AML-193 (cell line): Measurements from ENCODE around the gene RAP1GAP2.
"Not testable (repeated sequence)": the region's sequence is repeated elsewhere in the genome, so short reads cannot be mapped to it uniquely, and the experiment has no call there.

Experiments used
- DNase-seq, 2 experiments: peaks; one replicate each; lab custom pipeline; 2025; lab: John Stamatoyannopoulos, UW

The RAP1GAP2 gene

DNA sequence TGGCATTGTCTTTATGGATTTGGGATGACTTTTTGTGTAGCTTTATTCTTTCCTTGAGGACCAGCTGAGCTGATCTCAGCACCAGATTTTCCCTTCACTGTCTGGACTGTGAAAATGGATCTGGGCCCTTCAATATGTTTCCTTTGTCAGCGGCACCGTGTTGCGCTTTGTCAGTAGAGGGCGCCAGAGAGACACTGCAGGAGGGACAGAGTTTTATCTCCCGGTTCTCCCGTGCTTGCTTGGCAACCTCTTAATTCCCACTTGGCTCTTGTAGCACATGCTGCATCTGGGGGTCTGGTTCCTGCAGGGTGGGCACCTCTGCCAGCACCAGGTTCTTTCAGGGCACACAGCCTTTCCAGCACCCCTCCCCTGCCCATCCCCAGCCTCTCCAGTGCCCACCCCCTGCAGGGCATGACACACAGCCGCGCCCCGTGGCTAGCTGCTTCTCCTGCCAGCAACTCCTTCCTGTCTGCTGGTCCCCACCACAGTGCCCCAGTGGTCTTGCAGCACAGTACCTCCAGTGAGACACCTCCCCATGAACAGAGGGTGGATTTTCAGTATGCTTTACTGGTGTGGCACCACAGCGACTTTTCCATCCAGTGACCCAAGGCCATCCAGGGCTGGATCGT lies 247.6 kb downstream of the RAP1GAP2 start:
- peak in 1 of 2 experiments; percentile 8 for DNase-seq

DNA sequence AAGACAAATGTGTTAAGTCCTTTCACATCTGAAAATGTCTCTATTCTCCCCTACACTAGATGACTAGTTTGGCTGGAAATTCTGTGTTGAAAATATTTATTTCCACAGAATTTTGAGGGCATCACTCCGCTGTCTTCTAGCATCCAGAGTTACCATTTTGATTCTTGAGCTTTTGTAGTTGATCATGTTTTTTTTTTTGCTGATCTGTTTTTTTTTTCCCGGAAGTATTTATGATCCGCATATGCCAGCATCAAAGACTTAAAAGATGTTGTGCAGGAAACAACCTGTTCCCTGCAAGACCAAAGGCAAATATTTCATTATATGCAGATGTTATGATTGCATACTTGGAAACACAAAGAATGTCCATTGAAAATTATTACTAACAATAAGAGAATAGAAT lies 250.5 kb downstream of the RAP1GAP2 start:
- DNase-seq: no peak

DNA sequence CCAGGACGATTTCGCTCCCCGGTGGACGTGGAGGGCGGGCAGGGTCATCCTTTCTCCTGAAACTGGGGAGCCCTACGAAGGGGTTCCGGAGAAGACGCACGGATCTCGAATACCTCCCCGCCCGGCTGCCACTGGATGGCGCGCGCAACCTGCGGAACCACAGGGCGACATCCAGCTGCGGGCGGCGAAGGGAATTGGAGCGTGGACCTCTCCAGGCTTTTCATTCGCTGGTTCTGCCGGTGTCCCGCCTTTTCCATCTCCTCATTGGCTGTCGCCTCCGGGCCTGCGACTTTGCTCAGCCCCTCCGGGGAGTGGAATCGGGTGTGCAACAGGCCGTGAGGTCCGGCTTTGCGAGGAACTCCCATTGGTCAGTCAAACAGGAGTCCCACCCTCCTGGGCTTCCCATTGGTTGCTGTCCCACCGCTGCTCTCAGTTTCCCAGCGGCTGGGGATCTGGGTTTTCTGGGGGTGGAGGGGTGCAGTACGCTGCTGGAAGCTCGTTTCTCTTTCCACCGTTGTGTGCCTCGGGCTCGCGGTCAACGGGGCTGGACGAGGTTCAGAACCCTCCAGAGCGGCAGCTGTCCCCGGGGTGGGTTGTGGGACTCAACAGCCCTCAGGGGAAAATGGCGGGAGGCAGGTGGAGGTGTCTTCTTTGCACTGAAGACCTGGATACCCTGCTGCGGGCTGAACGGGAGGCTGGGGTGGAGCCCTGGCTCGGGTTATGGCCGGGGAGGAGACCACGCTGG lies 252.7 kb downstream of the RAP1GAP2 start:
- DNase-seq: peak; percentile 82 to 85

DNA sequence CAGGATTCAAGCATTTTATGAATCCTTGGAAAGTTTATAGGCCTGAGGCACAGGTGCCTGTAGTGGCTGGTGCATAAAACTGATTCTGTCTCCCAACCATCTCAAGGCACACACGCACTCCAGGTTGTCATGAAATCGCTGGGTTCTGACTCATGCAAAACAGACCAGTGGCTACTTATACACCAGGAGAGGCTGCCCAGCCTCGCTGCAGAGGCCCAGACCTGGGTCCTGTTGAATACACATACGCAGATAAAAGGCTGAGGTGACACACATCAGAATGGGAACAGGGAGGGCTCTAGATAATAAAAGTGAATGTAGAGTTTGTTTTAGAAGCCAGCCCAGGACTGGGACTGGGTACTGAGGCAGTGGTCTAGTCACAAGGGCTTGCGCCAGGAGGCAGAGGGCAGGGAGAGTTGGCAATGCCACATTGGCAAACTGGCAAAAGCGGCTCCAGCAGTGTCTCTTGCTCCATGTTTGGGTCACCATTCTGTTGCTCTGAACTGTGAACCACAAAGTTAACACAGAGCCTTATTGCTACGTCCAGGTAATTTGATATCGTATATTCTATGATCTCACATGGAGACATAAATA lies 253.6 kb downstream of the RAP1GAP2 start:
- no peak for DNase-seq

DNA sequence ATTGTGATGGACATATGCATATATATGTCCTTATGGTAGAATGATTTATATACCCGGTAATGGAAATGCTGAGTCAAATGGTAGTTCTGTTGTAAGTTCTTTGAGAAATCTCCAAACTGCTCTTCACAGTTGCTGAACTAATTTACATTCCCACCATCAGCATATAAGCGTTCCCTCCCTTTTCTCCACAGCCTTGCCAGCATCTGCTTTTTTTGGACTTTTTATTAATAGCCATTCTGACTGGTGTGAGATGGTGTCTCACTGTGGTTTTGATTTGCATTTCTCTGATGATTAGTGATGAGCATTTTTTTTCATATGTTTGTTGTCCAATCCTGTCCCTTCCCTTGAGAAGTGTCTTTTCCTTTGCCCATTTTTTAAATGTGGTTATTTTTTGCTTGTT lies 258.6 kb downstream of the RAP1GAP2 start:
- not testable (repeated sequence) for DNase-seq

DNA sequence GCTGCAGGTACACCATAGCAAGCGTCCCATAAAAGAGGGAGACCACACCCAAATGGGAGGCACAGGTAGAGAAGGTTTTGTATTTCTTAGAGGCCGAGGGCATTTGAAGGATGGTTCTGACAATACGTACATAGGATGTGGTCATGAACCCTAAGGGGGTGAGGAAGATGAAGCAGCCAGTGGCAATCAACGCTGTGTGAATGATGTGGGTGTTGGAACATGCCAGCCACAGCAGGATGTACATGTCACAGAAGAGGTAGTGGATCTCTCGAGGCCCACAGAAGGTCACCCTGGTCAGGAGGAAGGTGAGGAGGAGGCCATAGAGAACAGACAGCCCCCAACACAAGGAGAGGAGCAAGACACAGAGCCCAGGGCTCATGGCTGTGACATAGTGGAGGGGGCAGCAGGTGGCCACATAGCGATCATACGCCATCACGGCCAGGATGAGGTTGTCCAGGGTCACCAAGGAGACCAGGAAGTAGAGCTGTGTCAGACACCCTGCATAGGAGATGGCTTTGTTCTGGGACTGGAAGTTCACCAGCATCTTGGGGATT lies 266.7 kb downstream of the RAP1GAP2 start:
- DNase-seq: not testable (repeated sequence)

DNA sequence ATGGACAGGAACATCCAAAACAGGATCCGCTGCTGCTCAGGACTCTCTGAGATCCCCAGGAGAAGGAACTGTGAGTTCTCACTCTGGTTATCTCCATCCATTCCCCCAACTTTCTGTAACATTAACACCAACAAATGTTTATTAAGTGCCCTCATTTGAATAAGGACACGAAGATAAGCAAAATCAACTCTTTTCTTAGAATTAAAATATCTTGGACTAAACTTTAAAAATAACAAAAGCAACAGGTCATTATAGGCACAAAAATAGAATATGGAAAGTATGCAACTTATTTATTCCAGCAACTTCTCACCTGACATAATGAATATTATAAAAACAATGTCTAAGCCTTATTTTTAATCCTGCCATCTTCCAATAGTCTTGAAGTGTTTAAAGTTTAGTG lies 267.3 kb downstream of the RAP1GAP2 start, which contains the start of gene OR1D5:
Gene OR1D5 (minus strand): TSS at position 101 of the 400 bp plus-strand sequence. CDS start 0 bp downstream, at position 101.
- DNase-seq: not testable (repeated sequence)

DNA sequence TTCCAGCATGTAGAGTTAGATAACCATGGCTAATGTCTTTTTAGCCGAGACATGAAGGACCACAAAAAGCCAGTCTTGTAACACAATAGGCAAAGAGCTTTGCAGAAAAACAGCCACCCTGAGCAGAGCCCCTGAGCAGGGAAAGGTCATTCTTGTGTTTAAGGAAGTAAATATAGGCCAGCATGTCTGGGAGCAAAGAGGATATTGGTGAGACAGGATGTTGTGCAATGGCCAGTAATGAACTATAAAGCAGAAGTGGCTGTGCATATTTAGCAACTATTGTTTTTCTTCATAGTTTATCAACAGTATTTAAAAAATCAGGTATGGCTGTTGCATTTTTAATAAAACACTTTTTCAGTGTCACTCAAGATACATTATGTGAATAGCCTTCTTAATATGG lies 269.0 kb downstream of the RAP1GAP2 start:
- peak; percentile 33 to 49 for DNase-seq

DNA sequence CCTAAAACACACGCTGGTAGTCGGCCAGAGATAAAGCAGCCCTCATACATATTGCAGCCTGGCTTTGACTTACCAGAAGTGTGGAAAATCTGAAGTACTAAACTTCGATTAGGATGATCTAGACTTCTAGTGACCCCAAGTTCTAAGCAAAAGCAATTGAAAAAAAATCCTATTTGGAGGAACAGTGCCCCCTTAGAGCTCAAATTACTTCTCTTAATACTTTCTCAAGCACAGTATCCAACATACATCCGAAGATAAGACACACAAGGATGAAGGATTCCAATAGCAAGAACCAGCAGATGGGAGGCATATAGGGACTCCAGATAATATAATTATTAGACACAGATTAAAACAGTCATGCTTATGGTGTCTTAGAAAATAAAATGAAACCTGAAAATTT lies 277.6 kb downstream of the RAP1GAP2 start:
- DNase-seq: not testable (repeated sequence)
